GM21528 (cell line): ENCODE results near the gene DRAM1.
A peak's percentile ranks its signal among the peaks of the same experiment; 100 is the strongest.

Experiments
- ATAC-seq: cut with Tn5 transposase; IDR thresholded peaks from one replicate; pipeline ENCODE4 v1.9.1; 2021; ENCODE audit warnings: mild to moderate bottlenecking, moderate library complexity; ENCODE audit not compliant: unreplicated experiment, low FRiP score

DRAM1 gene

GRCh38 chr12:101876861-101877805 lies at the start of gene DRAM1:
Gene DRAM1, plus strand, starts transcription at chr12:101877580. Its CDS starts 210 bp downstream, at chr12:101877790.
- ATAC-seq = peak; percentile 84

- ATAC-seq = no peak
These were observed 48.8 kb upstream of the DRAM1 start for GRCh38 chr12:101828463-101829196.

- no peak for ATAC-seq
These were observed 47.6 kb upstream of the DRAM1 start for GRCh38 chr12:101829639-101830366.

- peak; percentile 88 for ATAC-seq
These were observed 46.7 kb upstream of the DRAM1 start, which contains the start of gene GNPTAB for GRCh38 chr12:101830367-101831325. Gene GNPTAB, minus strand, starts transcription at chr12:101830959. Its CDS starts 284 bp downstream, at chr12:101830675.

GRCh38 chr12:101832030-101832429 lies 45.4 kb upstream of the DRAM1 start:
- ATAC-seq = no peak

- ATAC-seq = peak; percentile 64
These were observed 38.6 kb upstream of the DRAM1 start for GRCh38 chr12:101838628-101839323.

- ATAC-seq = no peak
These were observed 37.8 kb upstream of the DRAM1 start for GRCh38 chr12:101839324-101840283.

GRCh38 chr12:101841069-101841468 lies 36.3 kb upstream of the DRAM1 start:
- ATAC-seq = no peak

- no peak for ATAC-seq
These were observed 32.2 kb upstream of the DRAM1 start for GRCh38 chr12:101845137-101845711.

GRCh38 chr12:101847325-101847724 lies 30.1 kb upstream of the DRAM1 start:
- no peak for ATAC-seq

GRCh38 chr12:101850199-101850598 lies 27.2 kb upstream of the DRAM1 start:
- ATAC-seq = no peak

GRCh38 chr12:101852998-101853397 lies 24.4 kb upstream of the DRAM1 start:
- ATAC-seq = no peak

- ATAC-seq = peak; percentile 42
These were observed 22.6 kb upstream of the DRAM1 start for GRCh38 chr12:101854747-101855146.

- ATAC-seq = no peak
These were observed 22.0 kb upstream of the DRAM1 start for GRCh38 chr12:101855364-101855884.

GRCh38 chr12:101855976-101856375 lies 21.4 kb upstream of the DRAM1 start:
- ATAC-seq = no peak

GRCh38 chr12:101856614-101857013 lies 20.8 kb upstream of the DRAM1 start:
- peak; percentile 41 for ATAC-seq

- peak; percentile 41 for ATAC-seq
These were observed 20.3 kb upstream of the DRAM1 start for GRCh38 chr12:101857043-101857558.
